Endothelial cell of umbilical vein (primary cell): ENCODE data around the gene COL23A1. TPM values are rescaled to one million over a fixed set of nuclear protein-coding genes. Genes with fewer than 3 reads are reported as not detected.

Source experiments
- BruUV-seq: library from RNA; stranded (reverse); fragments of 400-500 nt; replicated peaks from 2 replicates; lab custom pipeline; 2021; lab: Mats Ljungman, UMichigan
- CTCF ChIA-PET: fragments of 300-600, 350-600 bp; sonication (Branson Sonifier 250); formaldehyde crosslinking; loops from one replicate; lab custom pipeline; 2021; ENCODE audit warnings: antibody characterized with exemption, inconsistent platforms; lab: Charles Lee
- POLR2A ChIA-PET: fragments of 300-600, 350-600 bp; sonication (Branson Sonifier 250); formaldehyde crosslinking; loops from one replicate; lab custom pipeline; 2021; ENCODE audit warnings: antibody characterized with exemption, inconsistent platforms; lab: Charles Lee
- DNase-seq: peaks from one replicate; pipeline ENCODE4 v3.0.0-alpha.2; 2011; ENCODE audit warnings: low read depth, low spot score
- FAIRE-seq: peaks from 2 replicates; lab custom pipeline; 2011; peaks lifted over from hg19 to GRCh38; lab: Jason Lieb, UNC
- H2AFZ ChIP-seq: 2 replicates; pipeline ENCODE4 v1.6.0; 2012; ENCODE audit warnings: low read depth, low read length, control low read depth, inconsistent platforms
- H3K27ac ChIP-seq: 2 replicates; pipeline ENCODE4 v1.5.1; 2011; ENCODE audit warnings: low read depth, mild to moderate bottlenecking, control low read depth, low read length, moderate library complexity; ENCODE audit not compliant: insufficient read depth
- H3K27me3 ChIP-seq, 2 experiments: 2 replicates each; pipeline versions ENCODE4 v1.6.0 to v1.6.1; 2011; ENCODE audit warnings: low read length in 2 of 2, mixed read lengths in 1 of 2; ENCODE audit not compliant: control insufficient read depth in 2 of 2, insufficient read depth in 2 of 2
- H3K36me3 ChIP-seq, 2 experiments: 2 replicates in 1 of 2; 3 replicates in 1 of 2; pipeline ENCODE4 v1.5.1; 2011; ENCODE audit warnings: low read length in 2 of 2, mild to moderate bottlenecking in 1 of 2, moderate library complexity in 1 of 2; ENCODE audit not compliant: control insufficient read depth in 2 of 2, insufficient read depth in 2 of 2; ENCODE audit errors: extremely low read depth in 1 of 2
- H3K4me1 ChIP-seq: 3 replicates; pipeline ENCODE4 v1.5.1; 2011; ENCODE audit warnings: mild to moderate bottlenecking, low read length; ENCODE audit not compliant: control insufficient read depth, insufficient read depth; ENCODE audit errors: extremely low read depth
- H3K4me2 ChIP-seq: 2 replicates; pipeline ENCODE4 v1.6.1; 2011; ENCODE audit warnings: low read length, control low read depth, mixed read lengths; ENCODE audit not compliant: insufficient read depth
- H3K4me3 ChIP-seq, 3 experiments: fragments of 200-600 bp in 1 of 3; sonication (generic), shearing (Covaris generic) in 1 of 3; replicated peaks in 1 of 3; 2 replicates each; pipeline ENCODE4 v1.5.1; 2011 to 2016; ENCODE audit warnings: control low read depth in 3 of 3, low read length in 3 of 3, mild to moderate bottlenecking in 2 of 3, inconsistent platforms in 1 of 3, low read depth in 1 of 3, moderate library complexity in 1 of 3; ENCODE audit not compliant: insufficient read depth in 1 of 3
- H3K79me2 ChIP-seq: 2 replicates; pipeline ENCODE4 v1.6.0; 2012; ENCODE audit warnings: low read length, inconsistent platforms; ENCODE audit not compliant: control insufficient read depth, insufficient read depth
- H3K9ac ChIP-seq: replicated peaks from 2 replicates; pipeline ENCODE3; 2011; ENCODE audit warnings: low read length, control low read depth; ENCODE audit not compliant: insufficient read depth; ENCODE audit errors: extremely low read depth
- H3K9me1 ChIP-seq: replicated peaks from 3 replicates; pipeline ENCODE4 v1.6.0; 2011; ENCODE audit warnings: mild to moderate bottlenecking, low read length; ENCODE audit not compliant: control insufficient read depth, insufficient read depth; ENCODE audit errors: extremely low read depth
- H3K9me3 ChIP-seq: replicated peaks from 2 replicates; pipeline ENCODE4 v1.5.1; 2012; ENCODE audit warnings: low read length, inconsistent platforms; ENCODE audit not compliant: control insufficient read depth, insufficient read depth
- H4K20me1 ChIP-seq: replicated peaks from 2 replicates; pipeline ENCODE3; 2011; ENCODE audit warnings: mild to moderate bottlenecking, low read length; ENCODE audit not compliant: control insufficient read depth, insufficient read depth; ENCODE audit errors: extremely low read depth
- CTCF ChIP-seq, 2 donors: IDR thresholded peaks; 1 replicate in 1 of 2; 2 replicates in 1 of 2; pipeline ENCODE4 v1.5.1; 2011; ENCODE audit warnings: low read length in 2 of 2, mild to moderate bottlenecking in 2 of 2, moderate library complexity in 2 of 2, control low read depth in 1 of 2, inconsistent platforms in 1 of 2, low read depth in 1 of 2; ENCODE audit not compliant: insufficient read depth in 1 of 2; ENCODE audit errors: extremely low read depth in 1 of 2
- EZH2 ChIP-seq: IDR thresholded peaks from 2 replicates; pipeline ENCODE4 v1.6.1; 2012; ENCODE audit warnings: borderline replicate concordance, low read depth, mild to moderate bottlenecking, moderate library complexity, low read length, inconsistent platforms; ENCODE audit not compliant: severe bottlenecking
- FOS ChIP-seq: IDR thresholded peaks from 2 replicates; pipeline ENCODE4 v1.6.1; 2011; ENCODE audit warnings: mild to moderate bottlenecking, low read length, moderate library complexity, borderline replicate concordance; ENCODE audit not compliant: insufficient read depth
- GATA2 ChIP-seq: IDR thresholded peaks from 2 replicates; pipeline ENCODE4 v1.7.0; 2011; ENCODE audit warnings: low read depth, mild to moderate bottlenecking, moderate library complexity, mixed read lengths, low read length; ENCODE audit not compliant: insufficient read length, insufficient read depth
- JUN ChIP-seq: IDR thresholded peaks from 2 replicates; pipeline ENCODE4 v1.6.1; 2011; ENCODE audit warnings: borderline replicate concordance, low read depth; ENCODE audit not compliant: insufficient read length, insufficient read depth
- MAX ChIP-seq: IDR thresholded peaks from 2 replicates; pipeline ENCODE4 v1.6.1; 2011; ENCODE audit not compliant: insufficient read depth, insufficient read length
- MYC ChIP-seq: IDR thresholded peaks from one replicate; pipeline ENCODE4 v1.6.1; 2011; ENCODE audit warnings: mild to moderate bottlenecking, low read depth, low read length
- POLR2A ChIP-seq: IDR thresholded peaks from 2 replicates; pipeline ENCODE4 v1.6.1; 2012; ENCODE audit warnings: low read depth, mild to moderate bottlenecking, control low read depth, low read length
- POLR2AphosphoS5 ChIP-seq: IDR thresholded peaks from 2 replicates; pipeline ENCODE4 v1.6.1; 2012; ENCODE audit warnings: low read depth, mild to moderate bottlenecking, control low read depth, low read length, moderate library complexity; ENCODE audit not compliant: insufficient read depth
- dilution Hi-C: fragments of 300-500 bp; cut with MboI; formaldehyde crosslinking; loops from one replicate; pipeline ENCODE4 v1.15.0; 2019; ENCODE audit warnings: low sequenced_read_pairs; ENCODE audit not compliant: extremely low pct_ligation_motif_present
- intact Hi-C: fragments of 100-400 bp; cut with micrococcal nuclease; formaldehyde crosslinking; loops from one replicate; pipeline ENCODE4 v1.10.0; 2022
- polyA plus RNA-seq, 4 experiments: library from polyadenylated mRNA; depleted of rRNA in 3 of 4; stranded (reverse) in 3 of 4; unstranded in 1 of 4; fragments of >200 nt; gene quantifications; 2 replicates each; pipeline versions ENCODE4 v1.2.1 to v1.2.3, GENCODE V29; 2011 to 2012; ENCODE audit warnings: missing spikeins in 1 of 4
- total RNA-seq: library from RNA; stranded (reverse); gene quantifications from 2 replicates; pipeline ENCODE4 v1.2.3, GENCODE V29; 2021

COL23A1 gene
- total and polyA plus RNA-seq, 2 donors (not counting 3 experiments of a cell fraction or from before 2014, with no cell fraction given) = not detected

- Histone ChIP-seq H3K36me3 (peaks cover 8 to 11% of the 10 kb centered on the region in 2 experiments), H3K9me1 (no peaks in the 10 kb centered on the region), H3K9ac (peak overlapping the region; percentile 82), H3K79me2 (peaks cover 33% of the 10 kb centered on the region), H4K20me1 (no peaks in the 10 kb centered on the region), H3K27me3 (no peaks in the 10 kb centered on the region), H2AFZ (peak overlapping the region; percentile 29), H3K9me3 (no peaks in the 10 kb centered on the region), H3K27ac (peak overlapping the region; percentile 38), H3K4me2 (peak overlapping the region; percentile 79), H3K4me3 (peak overlapping the region; percentile 49 to 90 (median 65)), H3K4me1 (peaks cover 16% of the 10 kb centered on the region)
- no TSS peak for BruUV-seq
- intact Hi-C loops (loop anchor here (2.0 kb wide), 1 partner anchor 27 kb away; the partner anchor contains the start of gene HNRNPAB), dilution Hi-C loops (no loop called here)
- no peak for TF ChIP-seq EZH2
- TF ChIP-seq FOS = no peak
- no peak for TF ChIP-seq GATA2
- no peak for TF ChIP-seq MYC
- no peak for TF ChIP-seq MAX
- no peak for TF ChIP-seq POLR2A
- TF ChIP-seq POLR2AphosphoS5 = no peak
- TF ChIP-seq CTCF (IDR thresholded peaks at IDR 0.05; ENCODE audit: extremely low read depth in 1 of 2, insufficient read depth in 1 of 2, low read depth in 1 of 2, low read length in 2 of 2) = no peak
- no peak for TF ChIP-seq JUN
- FAIRE-seq (no peak), DNase-seq (no peak)
- ChIA-PET CTCF (interaction anchor here (1.0 to 1.1 kb wide), 2 partner anchors 156 to 359 kb away, joined by 3 to 8 read pairs; no protein-coding TSS in a partner anchor), POLR2A (interaction anchor here (1.0 to 1.1 kb wide), 2 partner anchors 25 to 28 kb away, joined by 3 read pairs; no protein-coding TSS in a partner anchor)
Observed at GRCh38 chr5:178231539-178232123, 358.6 kb downstream of the COL23A1 start.
